H1 (cell line): ENCODE measurements around the gene LHPP. TPM values are rescaled to one million over a fixed set of nuclear protein-coding genes. Genes with fewer than 3 reads are reported as not detected.

Source experiments
- BCL11A ChIP-seq, 2 experiments: IDR thresholded peaks; one replicate each; pipeline ENCODE4 v1.6.1; 2011; ENCODE audit warnings: low read depth in 2 of 2, low read length in 2 of 2, mild to moderate bottlenecking in 2 of 2
- CBX8 ChIP-seq: fragments of 300-800, 300-1000 bp; sonication (generic); IDR thresholded peaks from 2 replicates; pipeline ENCODE4 v1.7.1; 2016; ENCODE audit warnings: low read depth, low read length, borderline replicate concordance
- CTCF ChIP-seq, 3 experiments: IDR thresholded peaks; 1 replicate in 2 of 3; 2 replicates in 1 of 3; pipeline versions ENCODE4 v1.5.1 to v1.6.1; 2011; ENCODE audit warnings: low read length in 3 of 3, mild to moderate bottlenecking in 3 of 3, inconsistent platforms in 2 of 3, low read depth in 1 of 3, moderate library complexity in 1 of 3; ENCODE audit not compliant: insufficient read depth in 1 of 3; ENCODE audit errors: control extremely low read depth in 1 of 3
- GTF2F1 ChIP-seq: IDR thresholded peaks from 2 replicates; pipeline ENCODE4 v1.6.1; 2012; ENCODE audit warnings: low read depth, low read length, improper control_type of control experiment, borderline replicate concordance
- KDM5A ChIP-seq: fragments of 200-600 bp; IDR thresholded peaks from 2 replicates; pipeline ENCODE4 v1.7.1; 2012; ENCODE audit warnings: mild to moderate bottlenecking, low read length, inconsistent platforms, mixed read lengths
- POU5F1 ChIP-seq: IDR thresholded peaks from 2 replicates; pipeline ENCODE4 v1.6.1; 2011; ENCODE audit warnings: low read depth, mild to moderate bottlenecking, low read length, moderate library complexity
- TBP ChIP-seq: IDR thresholded peaks from 2 replicates; pipeline ENCODE4 v1.6.1; 2011; ENCODE audit warnings: low read depth, low read length, improper control_type of control experiment
- TCF12 ChIP-seq: IDR thresholded peaks from 2 replicates; pipeline ENCODE4 v1.6.1; 2011; ENCODE audit warnings: low read depth, mild to moderate bottlenecking, low read length
- polyA plus RNA-seq, 7 experiments: library from polyadenylated mRNA; depleted of rRNA in 3 of 7; stranded (reverse) in 5 of 7; unstranded in 2 of 7; fragments of >200 nt in 5 of 7; fragments of 200-250 nt in 2 of 7; gene quantifications; 1 replicate in 5 of 7; 2 replicates in 1 of 7; 4 replicates in 1 of 7; pipeline versions ENCODE4 v1.2.1 to v1.2.3, GENCODE V29; 2011 to 2013; ENCODE audit warnings: missing spikeins in 2 of 7, mixed read lengths in 2 of 7
- total RNA-seq: library from RNA; stranded (reverse); fragmentation: NEBNext Ultra II Directional; extraction: Animal tissue kit (Norgen Biotek cat#: 25700); gene quantifications from 2 replicates; pipeline ENCODE4 v1.2.1, GENCODE V29; 2021

Gene LHPP
- total and polyA plus RNA-seq, 2 of the 8 experiments (the other 6 are each of a cell fraction or from before 2014, with no cell fraction given) = 26.0 to 45.0 TPM

- TF ChIP-seq TCF12 (no peak), KDM5A (no peak), POU5F1 (no peak), TBP (no peak), BCL11A (IDR thresholded peaks at IDR 0.05; ENCODE audit: low read depth in 2 of 2, low read length in 2 of 2) (no peak), CTCF (IDR thresholded peaks at IDR 0.05; ENCODE audit: control extremely low read depth in 1 of 3, insufficient read depth in 1 of 3, low read depth in 1 of 3, low read length in 3 of 3) (no peak), GTF2F1 (no peak), CBX8 (no peak)
- TF ChIP-seq, all 59 proteins: peak for 0
Observed at GRCh38 chr10:124576526-124577420, 115.2 kb downstream of the LHPP start (continued).
